ENCODE results near the gene KRT78. TPM values are rescaled to one million over a fixed set of nuclear protein-coding genes. Genes with fewer than 3 reads are reported as not detected.

KRT78 gene
- total and polyA plus RNA-seq, 9 of the 15 experiments (the other 6 are each of a cell fraction or from before 2014, with no cell fraction given), result not detected

DNA sequence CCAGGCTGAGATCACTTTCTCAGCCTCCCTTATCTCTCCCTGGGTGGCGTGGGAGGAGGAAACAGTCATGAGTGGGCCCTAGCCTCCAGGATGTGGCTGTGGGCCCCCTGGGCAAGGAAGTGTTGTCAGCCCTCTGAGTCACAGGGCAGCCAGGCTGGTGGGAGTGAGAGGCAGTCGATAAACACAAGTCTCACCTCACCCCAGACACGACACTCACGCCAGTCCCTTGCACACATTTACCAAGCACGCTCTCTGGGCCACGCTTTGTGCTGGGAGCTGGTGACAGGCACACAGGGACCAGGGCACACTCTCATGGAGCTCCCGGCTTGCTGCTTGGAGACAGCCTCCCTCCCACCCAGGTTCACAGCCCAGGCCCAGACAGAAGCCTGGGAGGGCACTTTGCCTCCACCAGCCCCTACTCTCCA is 12.7 kb downstream of the KRT78 start (continued):
- TF ChIP-seq, protein P1, sequence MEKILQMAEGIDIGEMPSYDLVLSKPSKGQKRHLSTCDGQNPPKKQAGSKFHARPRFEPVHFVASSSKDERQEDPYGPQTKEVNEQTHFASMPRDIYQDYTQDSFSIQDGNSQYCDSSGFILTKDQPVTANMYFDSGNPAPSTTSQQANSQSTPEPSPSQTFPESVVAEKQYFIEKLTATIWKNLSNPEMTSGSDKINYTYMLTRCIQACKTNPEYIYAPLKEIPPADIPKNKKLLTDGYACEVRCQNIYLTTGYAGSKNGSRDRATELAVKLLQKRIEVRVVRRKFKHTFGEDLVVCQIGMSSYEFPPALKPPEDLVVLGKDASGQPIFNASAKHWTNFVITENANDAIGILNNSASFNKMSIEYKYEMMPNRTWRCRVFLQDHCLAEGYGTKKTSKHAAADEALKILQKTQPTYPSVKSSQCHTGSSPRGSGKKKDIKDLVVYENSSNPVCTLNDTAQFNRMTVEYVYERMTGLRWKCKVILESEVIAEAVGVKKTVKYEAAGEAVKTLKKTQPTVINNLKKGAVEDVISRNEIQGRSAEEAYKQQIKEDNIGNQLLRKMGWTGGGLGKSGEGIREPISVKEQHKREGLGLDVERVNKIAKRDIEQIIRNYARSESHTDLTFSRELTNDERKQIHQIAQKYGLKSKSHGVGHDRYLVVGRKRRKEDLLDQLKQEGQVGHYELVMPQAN (IDR thresholded peaks at IDR 0.05; ENCODE audit: borderline replicate concordance), result no peak
- TF ChIP-seq, protein P2, sequence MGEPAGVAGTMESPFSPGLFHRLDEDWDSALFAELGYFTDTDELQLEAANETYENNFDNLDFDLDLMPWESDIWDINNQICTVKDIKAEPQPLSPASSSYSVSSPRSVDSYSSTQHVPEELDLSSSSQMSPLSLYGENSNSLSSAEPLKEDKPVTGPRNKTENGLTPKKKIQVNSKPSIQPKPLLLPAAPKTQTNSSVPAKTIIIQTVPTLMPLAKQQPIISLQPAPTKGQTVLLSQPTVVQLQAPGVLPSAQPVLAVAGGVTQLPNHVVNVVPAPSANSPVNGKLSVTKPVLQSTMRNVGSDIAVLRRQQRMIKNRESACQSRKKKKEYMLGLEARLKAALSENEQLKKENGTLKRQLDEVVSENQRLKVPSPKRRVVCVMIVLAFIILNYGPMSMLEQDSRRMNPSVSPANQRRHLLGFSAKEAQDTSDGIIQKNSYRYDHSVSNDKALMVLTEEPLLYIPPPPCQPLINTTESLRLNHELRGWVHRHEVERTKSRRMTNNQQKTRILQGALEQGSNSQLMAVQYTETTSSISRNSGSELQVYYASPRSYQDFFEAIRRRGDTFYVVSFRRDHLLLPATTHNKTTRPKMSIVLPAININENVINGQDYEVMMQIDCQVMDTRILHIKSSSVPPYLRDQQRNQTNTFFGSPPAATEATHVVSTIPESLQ (CRISPR knock-in tag; IDR thresholded peaks at IDR 0.05), result no peak
- TF ChIP-seq ZC3H11A (IDR thresholded peaks at IDR 0.05; ENCODE audit: low read depth, low read length) (no peak), EHMT2 (IDR thresholded peaks at IDR 0.05) (no peak), RFX5 (IDR thresholded peaks at IDR 0.05; ENCODE audit: low read depth, low read length) (no peak), MEF2A (IDR thresholded peaks at IDR 0.05; ENCODE audit: control insufficient read depth, low read depth, low read length) (no peak), TCF3 (CRISPR knock-in tag; IDR thresholded peaks at IDR 0.05) (peak; percentile 50; the same call in 1 of the 2 replicates), ZNF584 (CRISPR knock-in tag; IDR thresholded peaks at IDR 0.05; ENCODE audit: low read depth) (peak; percentile 17; the same call in 1 of the 2 replicates), CHD4 (IDR thresholded peaks at IDR 0.05; ENCODE audit: insufficient read depth, insufficient replicate concordance, low read depth, low read length, poor library complexity, severe bottlenecking) (no peak), TGIF2 (CRISPR knock-in tag; IDR thresholded peaks at IDR 0.05) (no peak), TBL1XR1 (IDR thresholded peaks at IDR 0.05; ENCODE audit: low read length in 2 of 2) (no peak)
- TF ChIP-seq, protein P3, sequence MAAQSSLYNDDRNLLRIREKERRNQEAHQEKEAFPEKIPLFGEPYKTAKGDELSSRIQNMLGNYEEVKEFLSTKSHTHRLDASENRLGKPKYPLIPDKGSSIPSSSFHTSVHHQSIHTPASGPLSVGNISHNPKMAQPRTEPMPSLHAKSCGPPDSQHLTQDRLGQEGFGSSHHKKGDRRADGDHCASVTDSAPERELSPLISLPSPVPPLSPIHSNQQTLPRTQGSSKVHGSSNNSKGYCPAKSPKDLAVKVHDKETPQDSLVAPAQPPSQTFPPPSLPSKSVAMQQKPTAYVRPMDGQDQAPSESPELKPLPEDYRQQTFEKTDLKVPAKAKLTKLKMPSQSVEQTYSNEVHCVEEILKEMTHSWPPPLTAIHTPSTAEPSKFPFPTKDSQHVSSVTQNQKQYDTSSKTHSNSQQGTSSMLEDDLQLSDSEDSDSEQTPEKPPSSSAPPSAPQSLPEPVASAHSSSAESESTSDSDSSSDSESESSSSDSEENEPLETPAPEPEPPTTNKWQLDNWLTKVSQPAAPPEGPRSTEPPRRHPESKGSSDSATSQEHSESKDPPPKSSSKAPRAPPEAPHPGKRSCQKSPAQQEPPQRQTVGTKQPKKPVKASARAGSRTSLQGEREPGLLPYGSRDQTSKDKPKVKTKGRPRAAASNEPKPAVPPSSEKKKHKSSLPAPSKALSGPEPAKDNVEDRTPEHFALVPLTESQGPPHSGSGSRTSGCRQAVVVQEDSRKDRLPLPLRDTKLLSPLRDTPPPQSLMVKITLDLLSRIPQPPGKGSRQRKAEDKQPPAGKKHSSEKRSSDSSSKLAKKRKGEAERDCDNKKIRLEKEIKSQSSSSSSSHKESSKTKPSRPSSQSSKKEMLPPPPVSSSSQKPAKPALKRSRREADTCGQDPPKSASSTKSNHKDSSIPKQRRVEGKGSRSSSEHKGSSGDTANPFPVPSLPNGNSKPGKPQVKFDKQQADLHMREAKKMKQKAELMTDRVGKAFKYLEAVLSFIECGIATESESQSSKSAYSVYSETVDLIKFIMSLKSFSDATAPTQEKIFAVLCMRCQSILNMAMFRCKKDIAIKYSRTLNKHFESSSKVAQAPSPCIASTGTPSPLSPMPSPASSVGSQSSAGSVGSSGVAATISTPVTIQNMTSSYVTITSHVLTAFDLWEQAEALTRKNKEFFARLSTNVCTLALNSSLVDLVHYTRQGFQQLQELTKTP (IDR thresholded peaks at IDR 0.05; ENCODE audit: low read depth in 1 of 2, partially characterized antibody in 2 of 2), result no peak
- TF ChIP-seq, protein P4, sequence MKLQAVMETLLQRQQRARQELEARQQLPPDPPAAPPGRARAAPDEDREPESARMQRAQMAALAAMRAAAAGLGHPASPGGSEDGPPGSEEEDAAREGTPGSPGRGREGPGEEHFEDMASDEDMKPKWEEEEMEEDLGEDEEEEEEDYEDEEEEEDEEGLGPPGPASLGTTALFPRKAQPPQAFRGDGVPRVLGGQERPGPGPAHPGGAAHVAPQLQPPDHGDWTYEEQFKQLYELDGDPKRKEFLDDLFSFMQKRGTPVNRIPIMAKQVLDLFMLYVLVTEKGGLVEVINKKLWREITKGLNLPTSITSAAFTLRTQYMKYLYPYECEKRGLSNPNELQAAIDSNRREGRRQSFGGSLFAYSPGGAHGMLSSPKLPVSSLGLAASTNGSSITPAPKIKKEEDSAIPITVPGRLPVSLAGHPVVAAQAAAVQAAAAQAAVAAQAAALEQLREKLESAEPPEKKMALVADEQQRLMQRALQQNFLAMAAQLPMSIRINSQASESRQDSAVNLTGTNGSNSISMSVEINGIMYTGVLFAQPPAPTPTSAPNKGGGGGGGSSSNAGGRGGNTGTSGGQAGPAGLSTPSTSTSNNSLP (IDR thresholded peaks at IDR 0.05; ENCODE audit: borderline replicate concordance, low read depth, low read length), result no peak

Data from K562 (cell line).